HG02973 (cell line): ENCODE measurements around the gene IGSF8.

ENCODE experiments used
- ATAC-seq: cut with Tn5 transposase; IDR thresholded peaks from one replicate; pipeline ENCODE4 v1.9.1; 2021; ENCODE audit warnings: moderate library complexity; ENCODE audit not compliant: unreplicated experiment

Gene IGSF8

GRCh38 chr1:160043543-160043942 is 54.9 kb downstream of the IGSF8 start:
- ATAC-seq: no peak
